BLaER1 treated with 17β-estradiol and CSF1 and Interleukin-3, amounts not matched to agents 10 nM and 100 nM (cell line): ENCODE results near the gene NAA16.

Source experiments
- H3K27ac ChIP-seq, 11 experiments: shearing (Covaris generic); formaldehyde crosslinking; 2 replicates each; pipeline ENCODE4 v1.8.1; 2022
- H3K27me3 ChIP-seq, 11 experiments: shearing (Covaris generic); formaldehyde crosslinking; 2 replicates each; pipeline ENCODE4 v1.8.1; 2022
- H3K36me3 ChIP-seq, 11 experiments: shearing (Covaris generic); formaldehyde crosslinking; 2 replicates each; pipeline ENCODE4 v1.8.1; 2022
- H3K4me1 ChIP-seq, 10 experiments: shearing (Covaris generic); formaldehyde crosslinking; 2 replicates each; pipeline ENCODE4 v1.8.1; 2022
- H3K4me2 ChIP-seq, 11 experiments: shearing (Covaris generic); formaldehyde crosslinking; 2 replicates each; pipeline ENCODE4 v1.8.1; 2022
- H3K4me3 ChIP-seq, 10 experiments: shearing (Covaris generic); formaldehyde crosslinking; 2 replicates each; pipeline ENCODE4 v1.8.1; 2022
- H3K9ac ChIP-seq, 11 experiments: shearing (Covaris generic); formaldehyde crosslinking; 2 replicates each; pipeline ENCODE4 v1.8.1; 2022
- H3K9me3 ChIP-seq, 11 experiments: shearing (Covaris generic); formaldehyde crosslinking; replicated peaks in 1 of 11; 2 replicates each; pipeline ENCODE4 v1.8.1; 2022
- H4K20me1 ChIP-seq, 11 experiments: shearing (Covaris generic); formaldehyde crosslinking; 2 replicates each; pipeline ENCODE4 v1.8.1; 2022
- Cebpa-rat ChIP-seq, 11 experiments: shearing (Covaris generic); IDR thresholded peaks; 2 replicates each; pipeline ENCODE4 v1.8.1; 2022

Gene NAA16

DNA sequence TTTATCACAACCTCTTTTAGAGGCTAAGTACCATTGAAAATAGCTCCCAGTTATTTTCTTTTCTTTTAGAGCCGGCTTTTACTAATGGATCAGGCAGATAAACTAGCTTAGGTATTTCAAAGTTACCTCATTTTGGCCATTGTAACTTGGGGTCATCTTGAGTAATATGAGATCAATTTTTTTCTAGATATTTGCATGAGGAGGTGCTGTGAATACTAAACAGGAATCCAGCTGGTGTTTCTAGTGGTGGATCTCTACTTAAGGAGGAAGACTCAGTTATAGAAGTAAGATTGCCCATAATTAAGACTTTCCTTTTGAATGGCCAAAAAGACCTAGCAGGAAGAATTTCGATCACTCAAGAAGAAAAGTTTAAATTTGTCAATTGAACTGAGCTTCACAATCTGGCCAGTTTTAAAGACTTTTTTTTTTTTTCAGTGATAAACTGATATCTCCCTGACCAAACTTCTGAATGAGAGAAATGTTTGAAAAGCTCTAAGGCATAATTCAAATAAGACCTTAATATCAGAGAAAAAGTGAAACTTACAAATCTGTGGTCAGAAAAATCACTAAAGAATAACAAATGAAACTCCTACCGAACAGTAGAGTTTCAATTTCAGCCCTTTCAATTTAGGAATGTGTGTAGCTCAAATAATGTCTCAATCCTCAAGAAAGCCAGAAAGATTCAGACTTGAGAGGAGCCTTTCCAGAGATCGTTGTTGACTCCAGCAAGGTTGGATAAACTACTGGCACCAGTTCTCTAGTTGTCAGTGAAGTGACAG, 11.6 kb upstream of the NAA16 start:
- no peaks in the 10 kb centered on the region for H3K27me3 ChIP-seq
- no peak overlapping the region for H3K27ac ChIP-seq
- no peak overlapping the region for H3K9ac ChIP-seq
- 0 out of 22 replicates have a peak, but pooled peaks cover 0 to 4% (median 0%) of the 10 kb centered on the region in 11 experiments for H3K9me3 ChIP-seq
- H3K36me3 ChIP-seq = no peaks in the 10 kb centered on the region
- TF ChIP-seq Cebpa-rat (IDR thresholded peaks at IDR 0.05) = no peak
- H3K4me1 ChIP-seq = no peaks in the 10 kb centered on the region
- no peak overlapping the region for H3K4me3 ChIP-seq
- H3K4me2 ChIP-seq = no peak overlapping the region
- H4K20me1 ChIP-seq = no peaks in the 10 kb centered on the region

DNA sequence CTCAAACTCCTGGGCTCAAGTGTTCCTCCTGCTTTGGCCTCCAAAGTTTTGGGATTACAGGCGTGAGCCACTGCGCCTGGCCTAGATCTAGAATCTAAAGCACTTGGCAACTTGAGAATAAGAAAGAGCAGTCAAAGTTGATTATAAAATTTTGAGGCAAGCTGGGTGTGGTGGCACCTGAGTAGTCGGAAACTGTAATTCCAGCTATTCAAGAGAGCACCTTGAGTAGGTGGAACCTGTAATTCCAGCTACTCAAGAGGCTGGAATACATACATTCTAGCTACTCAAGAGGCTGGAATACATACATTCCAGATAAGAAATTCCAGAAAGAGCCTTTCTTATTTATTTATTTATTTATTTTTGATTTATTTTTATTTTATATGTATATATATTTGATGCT, 8.3 kb upstream of the NAA16 start:
- Histone ChIP-seq H3K4me1 (no peaks in the 10 kb centered on the region), H3K4me2 (no peak overlapping the region), H3K27me3 (no peaks in the 10 kb centered on the region), H3K36me3 (no peaks in the 10 kb centered on the region), H3K9me3 (no peaks in the 10 kb centered on the region), H4K20me1 (no peaks in the 10 kb centered on the region), H3K27ac (no peak overlapping the region), H3K4me3 (no peak overlapping the region), H3K9ac (no peak overlapping the region)
- TF ChIP-seq Cebpa-rat (IDR thresholded peaks at IDR 0.05) = no peak

DNA sequence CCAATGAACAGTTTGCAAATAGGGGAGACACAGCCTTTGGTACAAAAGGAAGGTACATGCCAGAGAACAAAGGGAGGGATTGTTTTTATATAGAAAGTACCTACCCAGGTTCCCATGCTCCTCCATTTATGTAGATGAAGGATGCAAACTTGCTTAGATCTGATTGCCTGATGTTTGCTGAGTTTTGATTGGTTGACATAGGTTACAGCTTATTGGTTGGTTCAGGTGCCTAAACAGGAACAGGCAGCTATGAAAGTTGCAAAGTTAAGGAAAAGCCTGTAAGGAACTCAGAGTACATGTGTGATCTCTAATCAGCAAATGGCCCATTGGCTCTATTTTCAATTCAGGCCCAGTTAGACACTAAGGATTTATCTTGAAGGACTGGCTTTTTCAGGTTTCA, 6.5 kb upstream of the NAA16 start:
- Histone ChIP-seq H3K36me3 (no peaks in the 10 kb centered on the region), H3K9ac (no peak overlapping the region), H3K27ac (no peak overlapping the region), H3K4me2 (no peak overlapping the region), H4K20me1 (no peaks in the 10 kb centered on the region), H3K9me3 (no peaks in the 10 kb centered on the region), H3K4me1 (no peaks in the 10 kb centered on the region), H3K27me3 (no peaks in the 10 kb centered on the region), H3K4me3 (no peak overlapping the region)
- no peak for TF ChIP-seq Cebpa-rat (IDR thresholded peaks at IDR 0.05)

DNA sequence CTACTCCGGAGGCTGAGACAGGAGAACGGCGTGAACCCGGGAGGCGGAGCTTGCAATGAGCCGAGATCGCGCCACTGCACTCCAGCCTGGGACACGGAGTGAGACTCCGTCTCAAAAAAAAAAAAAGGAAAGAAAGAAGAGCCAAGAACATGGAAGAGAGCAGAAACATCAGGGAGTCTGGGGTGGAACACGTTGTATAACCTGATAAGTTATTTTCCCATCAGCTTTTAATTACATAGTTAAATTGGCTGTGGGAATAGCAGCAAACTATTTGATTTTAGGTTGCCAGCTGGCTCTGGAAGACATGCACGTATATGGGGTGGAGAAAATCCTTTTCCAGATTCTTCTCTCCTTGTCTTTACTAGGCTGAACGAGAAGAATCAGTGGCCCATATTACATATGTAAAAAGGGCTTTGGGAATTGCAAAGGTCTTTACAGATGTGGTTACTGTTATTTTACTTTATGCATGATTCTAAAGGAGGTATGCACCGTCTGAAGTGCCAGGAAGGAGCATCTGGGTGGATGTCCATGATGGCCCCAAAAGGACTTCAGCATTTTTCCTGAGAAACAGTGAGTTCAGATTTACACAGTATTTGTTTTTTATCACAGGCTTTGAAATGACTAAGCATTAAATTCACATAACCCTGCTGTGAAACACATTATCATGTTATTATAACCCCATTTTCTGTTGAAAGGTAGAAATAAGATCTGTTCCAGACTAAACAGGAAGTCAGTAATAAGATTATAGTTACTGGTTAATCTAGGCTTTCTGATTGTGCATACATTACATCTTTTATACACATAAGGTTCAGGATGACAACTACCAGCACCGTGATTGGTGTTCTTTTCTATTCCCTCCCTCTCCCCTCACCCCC, 4.6 kb upstream of the NAA16 start:
- Histone ChIP-seq H3K9ac (no peak overlapping the region), H3K4me3 (no peak overlapping the region), H3K27me3 (no peaks in the 10 kb centered on the region), H3K27ac (no peak overlapping the region), H3K4me2 (no peak overlapping the region), H3K4me1 (peaks cover 5 to 10% (median 7%) of the 10 kb centered on the region in 10 experiments; a peak in 14 of 20 replicates), H4K20me1 (no peaks in the 10 kb centered on the region; a peak in 1 of 22 replicates), H3K9me3 (no peaks in the 10 kb centered on the region), H3K36me3 (no peaks in the 10 kb centered on the region)
- TF ChIP-seq Cebpa-rat (IDR thresholded peaks at IDR 0.05) = no peak

DNA sequence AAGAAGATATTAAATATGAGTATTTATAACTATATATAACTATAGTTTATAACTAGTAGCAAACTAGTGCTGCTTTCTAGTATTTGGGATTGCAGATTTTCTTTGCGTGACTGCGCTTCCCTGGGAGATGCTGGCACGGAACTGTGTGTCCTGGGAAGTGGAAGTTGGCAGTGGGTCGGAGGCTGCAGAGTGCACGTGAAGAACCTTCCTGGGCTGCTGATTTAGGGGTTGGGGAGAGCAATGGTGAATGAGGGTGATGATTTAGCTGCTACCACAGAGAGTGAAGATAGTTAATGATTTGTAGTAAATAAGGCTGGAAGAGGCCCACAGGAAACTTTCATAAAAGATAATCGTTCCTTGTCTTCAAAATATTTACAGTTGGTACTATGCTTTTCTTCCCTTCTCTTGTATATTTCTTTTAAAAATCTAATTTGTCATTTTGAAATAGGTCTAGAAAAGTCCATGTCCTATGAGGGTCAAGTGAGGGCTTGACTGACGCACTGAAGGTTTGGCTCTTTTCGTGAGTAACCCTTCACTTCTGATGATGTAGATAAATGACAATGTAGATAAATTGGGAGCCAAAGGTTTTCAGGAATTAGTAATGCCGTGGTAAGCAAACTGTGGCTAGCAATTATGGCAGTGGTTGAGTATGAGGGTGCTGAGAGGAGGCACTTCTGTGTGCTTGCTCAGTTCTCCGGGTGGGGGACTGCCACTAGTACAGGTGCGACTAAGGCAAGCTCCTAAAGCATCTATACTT, 3.0 kb upstream of the NAA16 start:
- peaks cover under 1 to 13% (median 10%) of the 10 kb centered on the region in 11 experiments; a peak in 18 of 22 replicates for H4K20me1 ChIP-seq
- no peak overlapping the region for H3K9ac ChIP-seq
- H3K4me3 ChIP-seq = no peak overlapping the region
- no peak overlapping the region for H3K4me2 ChIP-seq
- no peak for TF ChIP-seq Cebpa-rat (IDR thresholded peaks at IDR 0.05)
- no peaks in the 10 kb centered on the region for H3K9me3 ChIP-seq
- peaks cover 9 to 18% (median 14%) of the 10 kb centered on the region in 10 experiments for H3K4me1 ChIP-seq
- H3K27me3 ChIP-seq = no peaks in the 10 kb centered on the region
- H3K36me3 ChIP-seq = no peaks in the 10 kb centered on the region
- H3K27ac ChIP-seq = no peak overlapping the region

DNA sequence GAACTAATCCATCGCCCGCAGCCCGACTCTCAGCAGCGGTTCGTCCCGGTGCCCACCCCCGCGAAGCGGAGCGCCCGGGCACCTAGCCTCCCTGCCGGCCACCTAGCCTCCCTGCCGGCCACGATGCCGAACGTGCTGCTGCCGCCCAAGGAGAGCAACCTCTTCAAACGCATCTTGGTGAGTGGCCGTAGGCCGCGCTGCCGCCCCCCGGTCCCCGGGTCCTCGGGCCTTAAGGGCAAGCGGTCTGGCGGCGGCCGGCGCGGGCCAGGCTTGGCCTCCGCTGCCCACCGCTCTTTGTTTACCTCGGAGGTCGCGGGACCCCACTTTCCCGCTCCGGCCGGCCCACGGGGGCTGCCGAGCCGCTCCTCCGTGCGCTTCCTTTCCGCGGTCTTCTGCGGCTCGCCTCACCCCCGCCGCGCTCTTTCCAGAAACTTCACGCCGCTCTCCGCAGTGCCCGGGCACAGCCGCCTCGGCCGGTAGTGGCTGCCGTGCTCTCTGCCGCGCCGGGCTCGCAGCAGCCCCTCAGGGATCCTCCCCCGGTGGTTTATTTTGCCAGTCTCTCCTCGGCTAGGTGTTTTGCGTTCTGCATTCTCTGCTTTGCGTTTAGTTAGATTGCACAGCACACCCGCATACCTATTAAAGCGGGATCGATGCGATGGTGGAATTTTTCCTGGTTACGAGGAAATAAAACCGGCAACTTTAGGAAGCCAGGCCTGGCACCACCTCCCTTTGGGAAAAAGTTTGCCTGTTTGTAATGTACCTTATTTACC, 524 bp downstream of the NAA16 start:
- peaks cover 29 to 49% (median 43%) of the 10 kb centered on the region in 11 experiments; a peak in 21 of 22 replicates for H4K20me1 ChIP-seq
- H3K27ac ChIP-seq = peak overlapping the region; percentile 71 to 93 (median 90)
- H3K4me2 ChIP-seq = peak overlapping the region; percentile 80 to 95 (median 91)
- H3K4me3 ChIP-seq = peak overlapping the region; percentile 84 to 99 (median 93)
- peak overlapping the region; percentile 87 to 95 (median 92) for H3K9ac ChIP-seq
- no peak for TF ChIP-seq Cebpa-rat (IDR thresholded peaks at IDR 0.05)
- H3K36me3 ChIP-seq = peaks cover 0 to 15% (median 0%) of the 10 kb centered on the region in 11 experiments; a peak in 6 of 22 replicates
- peaks cover 29 to 42% (median 36%) of the 10 kb centered on the region in 10 experiments for H3K4me1 ChIP-seq
- no peaks in the 10 kb centered on the region for H3K9me3 ChIP-seq
- H3K27me3 ChIP-seq = no peaks in the 10 kb centered on the region

DNA sequence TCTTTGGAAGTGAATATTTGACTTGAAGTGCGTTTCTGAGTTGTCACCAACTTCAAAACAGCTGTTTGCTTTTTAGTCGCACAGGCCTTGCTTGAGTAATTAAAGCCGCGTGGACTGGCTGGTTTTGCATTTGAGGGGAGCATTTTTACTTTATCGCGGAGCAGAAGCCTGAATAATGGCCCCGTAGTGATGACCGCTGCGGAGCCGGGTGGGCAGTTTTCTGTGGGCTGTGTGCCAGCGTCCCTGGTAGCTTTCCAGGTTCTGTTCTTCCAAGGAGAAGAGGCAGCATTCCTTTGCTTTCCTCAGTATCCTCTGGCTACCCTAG, 1.1 kb downstream of the NAA16 start:
- peaks cover 29 to 42% (median 36%) of the 10 kb centered on the region in 10 experiments for H3K4me1 ChIP-seq
- peak overlapping the region; percentile 71 to 93 (median 90) for H3K27ac ChIP-seq
- H3K36me3 ChIP-seq = peaks cover 0 to 20% (median 4%) of the 10 kb centered on the region in 11 experiments; a peak in 11 of 22 replicates
- H3K27me3 ChIP-seq = no peaks in the 10 kb centered on the region
- H3K9me3 ChIP-seq = no peaks in the 10 kb centered on the region
- no peak for TF ChIP-seq Cebpa-rat (IDR thresholded peaks at IDR 0.05)
- H3K9ac ChIP-seq = peak overlapping the region; percentile 87 to 95 (median 92)
- H4K20me1 ChIP-seq = peaks cover 29 to 53% (median 43%) of the 10 kb centered on the region in 11 experiments; a peak in 21 of 22 replicates
- peak overlapping the region; percentile 84 to 99 (median 93) for H3K4me3 ChIP-seq
- peak overlapping the region; percentile 80 to 95 (median 91) for H3K4me2 ChIP-seq

DNA sequence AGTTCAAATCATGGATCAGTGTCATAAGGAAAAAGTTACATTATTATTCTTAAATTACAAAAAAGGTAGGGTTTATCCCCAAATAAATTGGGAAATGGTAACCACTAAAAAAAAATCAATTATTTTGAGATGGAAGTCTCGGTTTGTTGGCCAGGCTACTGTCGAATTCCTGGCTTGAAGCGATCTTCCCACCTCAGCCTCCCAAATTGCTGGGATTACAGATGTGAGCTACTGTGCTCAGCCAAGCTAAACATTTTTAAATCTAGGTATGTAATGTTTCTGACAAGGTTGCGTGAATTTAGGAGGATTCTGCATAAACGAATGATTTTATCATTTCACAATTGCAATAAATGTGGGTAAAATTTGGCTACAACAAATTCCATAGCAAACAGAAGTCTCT, 2.0 kb downstream of the NAA16 start:
- peaks cover 29 to 42% (median 36%) of the 10 kb centered on the region in 10 experiments for H3K4me1 ChIP-seq
- no peak overlapping the region for H3K27ac ChIP-seq
- H3K27me3 ChIP-seq = no peaks in the 10 kb centered on the region
- peak overlapping the region in 9 of 10 experiments; percentile 84 to 99 (median 94); a peak in 11 of 20 replicates for H3K4me3 ChIP-seq
- H3K9me3 ChIP-seq = no peaks in the 10 kb centered on the region
- H4K20me1 ChIP-seq = peaks cover 29 to 62% (median 43%) of the 10 kb centered on the region in 11 experiments; a peak in 21 of 22 replicates
- H3K4me2 ChIP-seq = peak overlapping the region; percentile 80 to 95 (median 91); a peak in 21 of 22 replicates
- peaks cover 0 to 28% (median 9%) of the 10 kb centered on the region in 11 experiments; a peak in 15 of 22 replicates for H3K36me3 ChIP-seq
- no peak for TF ChIP-seq Cebpa-rat (IDR thresholded peaks at IDR 0.05)
- H3K9ac ChIP-seq = peak overlapping the region in 7 of 11 experiments; percentile 55 to 94 (median 91); a peak in 12 of 22 replicates
